ENCODE measurements around the gene ARHGAP26.

ARHGAP26 gene

GRCh38 chr5:143129203-143129602 is 359.0 kb downstream of the ARHGAP26 start:
- H3K9me3 ChIP-seq (ENCODE audit: control insufficient read depth, insufficient read depth, low read length) = no peaks in the 10 kb centered on the region
- no peak overlapping the region for H3K27ac ChIP-seq (ENCODE audit: low read depth, low read length)
- H3K4me3 ChIP-seq (ENCODE audit: low read depth, low read length) = no peak overlapping the region
- no peaks in the 10 kb centered on the region for H3K27me3 ChIP-seq (ENCODE audit: control insufficient read depth, insufficient read depth, low read length)
- H3K9ac ChIP-seq (ENCODE audit: low read depth, low read length) = no peak overlapping the region
- H3K36me3 ChIP-seq (ENCODE audit: control insufficient read depth, insufficient read depth, low read length) = no peaks in the 10 kb centered on the region
- peaks cover 4% of the 10 kb centered on the region; the same call in 1 of the 2 replicates for H3K4me1 ChIP-seq (ENCODE audit: control insufficient read depth, insufficient read depth, low read length)

- Histone ChIP-seq H3K4me1 (ENCODE audit: control insufficient read depth, insufficient read depth, low read length) (peaks cover 4% of the 10 kb centered on the region; the same call in 1 of the 2 replicates), H3K27ac (ENCODE audit: low read depth, low read length) (no peak overlapping the region), H3K9ac (ENCODE audit: low read depth, low read length) (no peak overlapping the region), H3K27me3 (ENCODE audit: control insufficient read depth, insufficient read depth, low read length) (no peaks in the 10 kb centered on the region), H3K4me3 (ENCODE audit: low read depth, low read length) (no peak overlapping the region), H3K9me3 (ENCODE audit: control insufficient read depth, insufficient read depth, low read length) (no peaks in the 10 kb centered on the region), H3K36me3 (ENCODE audit: control insufficient read depth, insufficient read depth, low read length) (no peaks in the 10 kb centered on the region; the same call in 1 of the 2 replicates)
Measured at GRCh38 chr5:143129910-143130612, 359.9 kb downstream of the ARHGAP26 start.

DNA sequence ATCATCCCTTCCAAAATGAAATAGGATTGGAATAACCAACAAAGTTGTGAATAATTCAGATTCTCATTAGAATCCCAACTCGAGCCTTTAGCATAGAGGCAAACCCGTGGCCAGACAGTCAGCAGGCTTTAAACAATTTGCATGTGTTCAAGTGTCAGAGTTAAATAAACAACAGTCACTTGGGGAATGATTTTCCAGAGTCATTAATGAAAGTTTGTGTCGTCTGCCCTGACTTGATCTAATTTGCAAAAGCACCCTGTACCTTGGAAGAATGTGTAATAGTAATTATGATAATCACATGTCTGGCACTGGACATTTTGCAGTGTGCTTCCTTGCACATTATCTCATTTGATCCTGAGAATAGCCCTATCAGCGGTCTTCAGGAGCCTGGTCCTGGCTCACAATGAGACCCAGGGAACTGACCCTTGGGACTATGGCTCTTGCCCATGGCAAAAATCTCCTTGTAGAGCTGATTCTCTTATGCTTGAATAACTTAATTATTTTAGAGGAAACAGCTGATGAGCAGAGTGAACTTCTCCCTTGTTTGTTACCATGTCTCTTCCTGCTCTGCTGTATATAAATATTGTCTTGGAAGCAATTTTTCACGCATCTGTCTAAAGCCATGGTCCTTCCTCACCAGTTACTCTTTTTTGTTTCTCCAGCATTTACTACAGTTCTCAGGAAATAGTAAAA is 360.6 kb downstream of the ARHGAP26 start:
- H3K9ac ChIP-seq (ENCODE audit: low read depth, low read length) = no peak overlapping the region

GRCh38 chr5:143131972-143132371 is 361.8 kb downstream of the ARHGAP26 start:
- Histone ChIP-seq H3K27me3 (ENCODE audit: control insufficient read depth, insufficient read depth, low read length) (no peaks in the 10 kb centered on the region), H3K4me3 (ENCODE audit: low read depth, low read length) (no peak overlapping the region), H3K9ac (ENCODE audit: low read depth, low read length) (no peak overlapping the region)

More for the DNA sequence above, 360.6 kb downstream of the ARHGAP26 start:
- Histone ChIP-seq H3K4me3 (ENCODE audit: low read depth, low read length) (no peak overlapping the region), H3K27me3 (ENCODE audit: control insufficient read depth, insufficient read depth, low read length) (no peaks in the 10 kb centered on the region), H3K4me1 (ENCODE audit: control insufficient read depth, insufficient read depth, low read length) (peaks cover 4% of the 10 kb centered on the region; the same call in 1 of the 2 replicates), H3K36me3 (ENCODE audit: control insufficient read depth, insufficient read depth, low read length) (no peaks in the 10 kb centered on the region; the same call in 1 of the 2 replicates), H3K9me3 (ENCODE audit: control insufficient read depth, insufficient read depth, low read length) (no peaks in the 10 kb centered on the region), H3K27ac (ENCODE audit: low read depth, low read length) (no peak overlapping the region)

DNA sequence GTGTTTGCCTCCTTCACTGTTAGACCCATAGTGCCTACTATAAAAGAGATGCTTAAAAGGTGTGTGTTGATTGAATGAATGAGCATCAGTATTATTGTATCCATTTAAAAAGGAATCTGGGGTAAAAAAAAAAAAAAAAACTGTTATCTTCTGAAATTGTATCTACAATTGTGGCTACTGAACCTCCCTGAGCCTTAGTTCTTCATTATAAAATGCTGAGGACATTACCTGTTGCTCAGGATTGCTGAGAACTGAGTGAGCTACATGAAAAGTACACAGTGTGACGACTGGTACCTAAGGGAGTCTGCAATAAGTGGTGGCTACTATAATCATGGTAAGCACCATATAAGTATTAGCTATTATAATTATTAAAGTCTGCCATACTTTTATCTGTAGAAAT is 362.6 kb downstream of the ARHGAP26 start:
- Histone ChIP-seq H3K9ac (ENCODE audit: low read depth, low read length) (no peak overlapping the region), H3K9me3 (ENCODE audit: control insufficient read depth, insufficient read depth, low read length) (no peaks in the 10 kb centered on the region), H3K4me1 (ENCODE audit: control insufficient read depth, insufficient read depth, low read length) (peaks cover 4% of the 10 kb centered on the region; the same call in 1 of the 2 replicates), H3K4me3 (ENCODE audit: low read depth, low read length) (no peak overlapping the region), H3K27me3 (ENCODE audit: control insufficient read depth, insufficient read depth, low read length) (no peaks in the 10 kb centered on the region), H3K27ac (ENCODE audit: low read depth, low read length) (no peak overlapping the region), H3K36me3 (ENCODE audit: control insufficient read depth, insufficient read depth, low read length) (no peaks in the 10 kb centered on the region; the same call in 1 of the 2 replicates)

More at GRCh38 chr5:143131972-143132371, 361.8 kb downstream of the ARHGAP26 start:
- H3K36me3 ChIP-seq (ENCODE audit: control insufficient read depth, insufficient read depth, low read length) = no peaks in the 10 kb centered on the region; the same call in 1 of the 2 replicates
- peaks cover 4% of the 10 kb centered on the region; the same call in 1 of the 2 replicates for H3K4me1 ChIP-seq (ENCODE audit: control insufficient read depth, insufficient read depth, low read length)
- no peak overlapping the region for H3K27ac ChIP-seq (ENCODE audit: low read depth, low read length)
- no peaks in the 10 kb centered on the region for H3K9me3 ChIP-seq (ENCODE audit: control insufficient read depth, insufficient read depth, low read length)

DNA sequence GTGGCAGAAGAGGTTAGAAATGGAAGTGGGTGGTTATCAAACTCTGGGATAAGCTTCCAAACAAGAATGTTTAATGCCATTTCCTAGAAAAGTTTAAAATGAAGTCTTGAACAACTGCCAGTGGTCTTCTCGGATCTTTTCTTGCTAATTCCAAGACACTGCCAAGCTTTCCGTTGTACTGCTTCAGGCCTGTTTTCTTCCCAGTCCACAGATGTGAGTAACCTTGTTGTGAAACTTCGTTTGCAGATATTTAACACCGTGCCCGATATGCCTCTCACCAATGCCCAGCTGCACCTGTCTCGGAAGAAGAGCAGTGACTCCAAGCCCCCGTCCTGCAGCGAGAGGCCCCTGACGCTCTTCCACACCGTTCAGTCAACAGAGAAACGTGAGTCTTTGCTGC is 363.5 kb downstream of the ARHGAP26 start:
- no peak overlapping the region for H3K9ac ChIP-seq (ENCODE audit: low read depth, low read length)
- H3K4me1 ChIP-seq (ENCODE audit: control insufficient read depth, insufficient read depth, low read length) = peaks cover 4% of the 10 kb centered on the region; the same call in 1 of the 2 replicates
- no peaks in the 10 kb centered on the region; the same call in 1 of the 2 replicates for H3K36me3 ChIP-seq (ENCODE audit: control insufficient read depth, insufficient read depth, low read length)
- H3K27ac ChIP-seq (ENCODE audit: low read depth, low read length) = no peak overlapping the region
- no peaks in the 10 kb centered on the region for H3K9me3 ChIP-seq (ENCODE audit: control insufficient read depth, insufficient read depth, low read length)
- no peak overlapping the region for H3K4me3 ChIP-seq (ENCODE audit: low read depth, low read length)
- no peaks in the 10 kb centered on the region for H3K27me3 ChIP-seq (ENCODE audit: control insufficient read depth, insufficient read depth, low read length)

DNA sequence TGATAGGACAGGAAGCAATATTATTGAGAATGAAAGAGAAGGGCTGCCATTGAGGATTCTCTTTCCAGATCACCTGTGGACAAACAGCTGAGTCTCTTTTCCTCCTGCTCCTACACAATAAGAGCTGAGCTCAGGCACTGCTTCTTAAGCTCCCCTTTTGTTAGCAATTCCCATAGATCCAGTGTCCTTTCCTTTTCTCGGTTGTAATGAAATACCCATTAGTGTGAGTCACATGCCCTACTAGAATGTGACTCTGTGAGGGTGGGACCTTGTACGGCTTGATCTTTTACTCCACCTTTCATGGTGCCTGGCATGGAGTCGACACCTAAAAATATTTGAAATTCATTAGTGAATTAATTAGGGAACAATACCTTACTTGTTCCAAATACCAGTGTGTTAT is 364.1 kb downstream of the ARHGAP26 start:
- Histone ChIP-seq H3K4me3 (ENCODE audit: low read depth, low read length) (no peak overlapping the region), H3K4me1 (ENCODE audit: control insufficient read depth, insufficient read depth, low read length) (peaks cover 4% of the 10 kb centered on the region; the same call in 1 of the 2 replicates), H3K36me3 (ENCODE audit: control insufficient read depth, insufficient read depth, low read length) (no peaks in the 10 kb centered on the region; the same call in 1 of the 2 replicates), H3K27ac (ENCODE audit: low read depth, low read length) (no peak overlapping the region), H3K9me3 (ENCODE audit: control insufficient read depth, insufficient read depth, low read length) (no peaks in the 10 kb centered on the region), H3K27me3 (ENCODE audit: control insufficient read depth, insufficient read depth, low read length) (no peaks in the 10 kb centered on the region), H3K9ac (ENCODE audit: low read depth, low read length) (no peak overlapping the region)

GRCh38 chr5:143134900-143135299 is 364.7 kb downstream of the ARHGAP26 start:
- Histone ChIP-seq H3K4me3 (ENCODE audit: low read depth, low read length) (no peak overlapping the region), H3K27ac (ENCODE audit: low read depth, low read length) (no peak overlapping the region), H3K27me3 (ENCODE audit: control insufficient read depth, insufficient read depth, low read length) (no peaks in the 10 kb centered on the region), H3K9ac (ENCODE audit: low read depth, low read length) (no peak overlapping the region), H3K4me1 (ENCODE audit: control insufficient read depth, insufficient read depth, low read length) (peaks cover 4% of the 10 kb centered on the region; the same call in 1 of the 2 replicates), H3K36me3 (ENCODE audit: control insufficient read depth, insufficient read depth, low read length) (no peaks in the 10 kb centered on the region; the same call in 1 of the 2 replicates), H3K9me3 (ENCODE audit: control insufficient read depth, insufficient read depth, low read length) (no peaks in the 10 kb centered on the region)

DNA sequence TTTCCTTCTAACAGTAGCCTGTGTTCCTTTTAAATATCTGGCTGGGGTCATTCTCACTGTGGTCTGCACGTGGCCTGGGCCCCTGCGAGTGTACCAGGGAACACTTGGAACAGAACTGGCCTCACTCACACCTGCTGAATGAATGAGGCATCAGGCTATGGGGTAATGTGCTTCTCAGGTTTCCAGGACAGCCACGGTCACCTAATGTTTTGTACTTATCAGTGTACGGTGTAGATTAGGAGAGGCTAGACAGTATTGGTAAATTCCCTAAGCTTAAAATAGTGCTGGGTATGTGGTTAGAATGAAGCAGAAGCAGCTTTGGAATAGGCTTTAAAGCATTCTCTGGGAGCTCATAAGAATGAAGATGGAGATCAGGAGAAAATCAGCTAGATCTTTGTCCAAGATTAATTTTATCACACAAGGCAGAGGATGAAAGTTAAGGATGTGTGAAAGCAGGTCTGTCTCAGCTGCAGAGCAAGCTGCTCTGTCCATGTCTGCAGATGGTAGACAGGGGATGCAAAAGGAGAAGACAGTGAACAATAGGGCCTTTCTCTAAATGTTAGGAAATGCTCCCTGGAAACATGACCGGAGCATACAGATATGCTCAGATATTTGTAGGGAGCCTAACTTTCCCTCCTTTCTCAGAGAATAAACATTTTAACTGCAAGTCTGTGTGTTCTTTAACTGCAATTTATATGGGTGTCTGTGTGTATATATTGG is 365.8 kb downstream of the ARHGAP26 start:
- no peaks in the 10 kb centered on the region for H3K27me3 ChIP-seq (ENCODE audit: control insufficient read depth, insufficient read depth, low read length)
- H3K4me1 ChIP-seq (ENCODE audit: control insufficient read depth, insufficient read depth, low read length) = peaks cover 4% of the 10 kb centered on the region; the same call in 1 of the 2 replicates
- no peak overlapping the region for H3K9ac ChIP-seq (ENCODE audit: low read depth, low read length)
- H3K4me3 ChIP-seq (ENCODE audit: low read depth, low read length) = no peak overlapping the region
- no peaks in the 10 kb centered on the region for H3K9me3 ChIP-seq (ENCODE audit: control insufficient read depth, insufficient read depth, low read length)
- H3K36me3 ChIP-seq (ENCODE audit: control insufficient read depth, insufficient read depth, low read length) = no peaks in the 10 kb centered on the region; the same call in 1 of the 2 replicates
- H3K27ac ChIP-seq (ENCODE audit: low read depth, low read length) = no peak overlapping the region

DNA sequence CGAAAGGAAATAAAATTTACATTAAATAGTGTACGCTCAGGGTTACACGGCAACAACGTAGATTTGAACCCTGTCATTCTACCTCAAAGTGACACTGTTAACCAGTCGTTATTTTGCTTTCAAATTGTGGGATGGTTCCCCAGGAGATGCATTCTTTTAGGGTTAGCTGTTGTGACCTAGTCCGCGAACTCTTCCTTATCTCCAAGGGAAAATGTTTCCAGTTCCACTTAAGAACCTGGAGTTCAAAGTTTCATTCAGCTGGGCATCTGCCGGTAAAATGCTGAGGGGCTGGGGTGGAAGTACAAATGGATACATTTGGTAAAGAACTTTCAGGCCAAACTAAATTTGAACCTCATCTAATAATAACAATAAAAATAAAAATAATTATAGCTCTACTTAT is 368.7 kb downstream of the ARHGAP26 start:
- Histone ChIP-seq H3K9me3 (ENCODE audit: control insufficient read depth, insufficient read depth, low read length) (no peaks in the 10 kb centered on the region), H3K27ac (ENCODE audit: low read depth, low read length) (no peak overlapping the region), H3K27me3 (ENCODE audit: control insufficient read depth, insufficient read depth, low read length) (no peaks in the 10 kb centered on the region), H3K4me1 (ENCODE audit: control insufficient read depth, insufficient read depth, low read length) (no peaks in the 10 kb centered on the region), H3K36me3 (ENCODE audit: control insufficient read depth, insufficient read depth, low read length) (no peaks in the 10 kb centered on the region; the same call in 1 of the 2 replicates), H3K9ac (ENCODE audit: low read depth, low read length) (no peak overlapping the region), H3K4me3 (ENCODE audit: low read depth, low read length) (no peak overlapping the region)
